DMS 273 (cell line): ENCODE results near the gene ZBED5.

Source experiments
- DNase-seq: peaks from one replicate; lab custom pipeline; 2025; ENCODE audit not compliant: unreplicated experiment; lab: John Stamatoyannopoulos, UW

ZBED5 gene

GRCh38 chr11:10881892-10882291 is 24.0 kb upstream of the ZBED5 start:
- DNase-seq: no peak

DNA sequence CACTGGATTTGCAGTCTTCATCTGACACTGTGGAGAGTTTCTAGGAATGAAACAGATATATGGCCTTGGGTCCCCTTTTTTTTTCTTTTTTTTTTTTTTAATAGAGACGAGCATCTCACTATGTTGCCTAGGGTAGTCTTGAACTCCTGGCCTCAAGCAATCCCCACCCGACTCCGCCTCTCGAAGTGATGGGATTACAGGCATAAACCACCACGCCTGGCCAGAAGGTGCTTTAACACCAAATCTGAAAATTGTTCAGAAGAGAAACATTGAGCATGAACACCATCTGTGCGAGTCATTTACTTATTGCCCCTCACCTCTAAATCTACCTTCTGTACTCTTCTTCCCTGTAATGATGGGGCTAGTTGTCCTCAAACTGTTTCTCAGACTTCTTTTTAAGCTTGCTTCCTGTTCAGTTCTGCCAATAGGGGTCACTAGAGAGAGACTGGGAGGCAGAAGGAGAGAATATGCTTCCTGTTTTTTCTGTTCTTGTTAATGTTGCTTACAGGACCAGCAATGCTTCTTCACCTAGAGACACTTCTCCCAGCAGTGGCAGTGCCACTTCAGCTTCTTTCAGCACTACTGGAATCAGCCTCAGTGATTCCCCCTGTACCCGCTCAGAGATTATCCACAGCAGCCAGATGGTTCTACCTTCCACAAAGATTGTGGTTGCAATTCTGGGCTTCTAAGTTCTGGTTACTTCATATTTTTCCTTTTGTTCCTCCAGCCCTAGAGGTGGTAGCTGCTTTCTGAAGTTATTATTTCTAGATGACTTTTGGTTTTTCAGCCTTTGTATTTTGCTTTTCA is 20.8 kb upstream of the ZBED5 start:
- DNase-seq: peak; percentile 78

DNA sequence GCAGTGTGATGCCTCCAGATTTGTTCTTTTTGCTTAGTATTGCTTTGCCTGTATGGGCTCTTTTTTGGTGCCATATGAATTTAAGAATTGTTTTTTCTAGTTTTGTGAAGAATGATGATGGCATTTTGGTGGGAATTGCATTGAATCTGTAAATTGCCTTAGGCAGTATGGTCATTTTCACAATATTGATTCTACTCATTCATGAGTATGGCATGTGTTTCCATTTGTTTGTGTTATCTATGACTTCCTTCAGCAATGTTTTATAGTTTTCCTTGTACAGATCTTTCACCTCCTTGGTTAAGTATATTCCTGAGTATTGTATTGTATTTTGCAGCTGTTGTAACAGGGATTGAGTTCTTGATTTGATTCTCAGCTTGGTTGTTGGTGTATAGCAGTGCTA is 18.3 kb upstream of the ZBED5 start:
- DNase-seq: no peak

DNA sequence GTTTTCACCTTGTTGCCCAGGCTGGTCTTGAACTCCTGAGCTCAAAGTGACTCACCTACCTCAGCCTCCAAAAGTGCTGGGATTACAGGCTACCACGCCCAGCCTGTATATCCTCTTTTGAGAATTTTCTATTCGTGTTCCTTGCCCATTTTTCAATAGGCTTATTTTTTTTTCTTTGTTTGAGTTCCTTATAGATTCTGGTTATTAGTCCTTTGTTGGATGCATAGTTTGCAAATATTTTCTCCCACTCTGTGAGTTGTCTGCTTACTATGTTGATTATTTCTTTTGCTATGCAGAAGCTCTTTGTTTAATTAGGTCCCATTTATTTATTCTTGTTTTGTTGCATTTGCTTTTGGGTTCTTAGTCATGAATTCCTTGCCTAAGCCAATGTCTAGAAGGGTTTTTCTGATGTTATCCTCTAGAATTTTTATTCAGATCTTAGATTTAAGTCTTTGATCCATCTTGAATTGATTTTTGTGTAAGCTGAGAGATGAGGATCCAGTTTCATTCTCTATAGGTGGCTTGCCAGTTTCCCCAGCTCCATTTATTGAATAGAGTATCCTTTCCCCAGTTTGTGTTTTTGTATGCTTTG is 17.7 kb upstream of the ZBED5 start:
- no peak for DNase-seq

GRCh38 chr11:10872097-10872496 is 14.2 kb upstream of the ZBED5 start:
- DNase-seq: no peak

- no peak for DNase-seq
These were observed 10.5 kb upstream of the ZBED5 start for GRCh38 chr11:10868352-10868751.

DNA sequence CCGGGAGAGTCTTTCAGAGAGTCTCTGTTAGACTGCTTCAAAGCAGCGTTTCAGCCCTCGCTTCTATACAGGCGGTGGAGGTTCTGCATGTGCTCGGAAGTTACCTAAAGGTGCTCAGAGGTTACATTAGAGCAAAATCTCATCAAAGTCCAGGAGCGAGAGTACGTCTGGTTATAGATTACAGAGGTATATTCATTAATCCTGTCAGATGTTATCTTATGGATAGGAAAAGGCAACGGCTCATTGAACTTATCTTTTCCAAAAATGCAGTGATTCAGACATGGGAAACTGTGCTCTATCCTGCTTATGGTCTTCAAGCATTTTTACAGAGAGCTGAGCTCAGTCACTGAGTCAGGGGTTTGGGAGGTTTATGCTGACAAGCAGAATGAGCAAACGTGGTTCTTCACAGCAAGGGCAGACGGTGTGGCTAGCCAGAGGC is 9.1 kb upstream of the ZBED5 start:
- peak; percentile 42 for DNase-seq

GRCh38 chr11:10865837-10866270 is 8.0 kb upstream of the ZBED5 start:
- DNase-seq: no peak

GRCh38 chr11:10864688-10865087 is 6.8 kb upstream of the ZBED5 start:
- DNase-seq: no peak

DNA sequence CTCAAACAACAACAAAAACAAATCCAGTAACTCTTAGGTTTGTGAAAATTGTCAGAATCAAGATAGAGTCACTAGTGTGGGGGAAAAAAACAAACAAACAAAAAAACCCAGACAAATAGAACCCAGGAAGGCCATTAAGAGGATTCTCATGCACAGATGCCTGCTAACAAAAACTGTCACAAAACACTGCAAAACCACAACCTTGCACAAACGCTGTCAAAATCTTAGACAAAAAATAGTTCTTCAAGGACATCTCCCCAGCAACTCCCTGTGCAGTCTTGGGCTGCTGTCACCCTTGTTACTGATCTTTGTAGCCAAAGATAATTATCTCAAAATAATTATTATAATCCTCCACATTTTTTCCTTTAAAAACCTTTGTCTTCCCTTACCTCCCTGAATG is 4.6 kb upstream of the ZBED5 start:
- DNase-seq: no peak

DNA sequence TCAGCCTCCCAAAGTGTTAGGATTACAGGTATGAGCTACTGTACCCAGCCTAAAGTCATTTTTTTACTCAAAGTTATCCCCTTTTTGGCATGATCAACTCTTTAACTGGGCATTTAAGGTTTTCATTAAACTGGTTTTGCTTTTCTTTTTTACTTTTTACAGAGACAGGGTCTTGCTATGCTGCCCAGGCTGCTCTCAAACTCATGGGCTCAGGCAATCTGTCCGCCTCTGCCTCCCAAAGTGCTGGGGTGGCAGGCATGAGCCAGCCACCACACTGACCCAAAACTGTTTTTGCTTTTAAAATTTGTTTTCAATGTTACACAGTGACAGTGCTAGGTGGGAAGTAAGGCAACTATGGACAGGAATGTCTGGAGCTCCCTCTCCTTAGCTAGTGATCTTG is 3.9 kb upstream of the ZBED5 start:
- DNase-seq: no peak

- no peak for DNase-seq
These were observed 3.2 kb upstream of the ZBED5 start for GRCh38 chr11:10861047-10861446.

DNA sequence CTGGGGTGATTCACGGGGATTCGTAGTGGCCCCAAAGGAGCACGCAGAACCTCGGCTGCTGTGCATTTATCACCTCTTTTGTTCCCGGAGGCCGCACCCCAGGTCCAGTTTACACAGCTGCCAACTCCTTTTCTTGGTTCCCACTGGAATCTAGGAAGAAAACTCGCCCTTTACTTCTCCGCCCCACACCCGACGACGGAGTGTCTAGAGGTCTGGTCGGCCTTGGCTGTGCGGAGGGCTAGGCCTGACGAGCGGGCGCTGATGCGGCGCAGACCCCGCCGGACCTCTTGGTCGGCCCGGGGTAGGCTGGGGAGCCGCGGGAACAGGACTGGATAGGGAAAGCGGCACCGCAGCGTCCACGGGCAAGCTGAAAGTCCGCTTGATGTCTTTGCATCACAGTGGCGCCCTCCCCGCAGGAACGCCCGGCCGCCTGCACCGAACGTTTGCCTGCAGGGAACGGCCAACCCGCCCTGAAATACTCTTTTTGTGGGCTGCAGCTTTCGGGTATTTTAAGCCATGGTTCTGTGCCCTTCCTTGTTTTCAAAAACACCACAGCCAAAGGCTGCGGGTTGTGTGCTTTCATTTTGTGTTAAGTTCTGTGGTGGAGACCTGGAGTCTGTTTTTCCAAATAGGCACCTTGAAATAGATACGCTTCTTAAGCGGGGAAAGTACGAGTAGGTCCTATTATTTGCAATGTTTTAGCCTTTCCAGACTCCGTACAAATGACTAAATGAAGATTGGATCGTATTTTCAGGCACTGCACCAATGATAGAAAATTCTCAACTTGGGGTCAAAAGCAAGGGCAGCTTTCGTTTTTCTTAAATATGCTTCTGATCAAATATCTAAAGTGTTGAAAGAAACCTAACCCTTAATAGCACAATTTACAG is 829 bp upstream of the ZBED5 start:
- peak; percentile 79 for DNase-seq

DNA sequence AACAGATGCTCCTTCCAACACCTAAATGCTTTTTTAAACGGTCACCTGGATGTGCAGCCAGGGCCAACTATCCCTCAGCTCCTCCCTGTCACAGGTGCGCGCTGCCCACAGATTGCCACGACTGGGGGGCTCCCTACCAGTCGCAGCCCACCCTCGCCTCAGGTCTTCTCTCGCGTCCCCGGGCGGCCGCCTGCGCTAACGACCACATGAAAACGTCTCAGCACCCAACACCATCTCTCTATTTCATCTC is 469 bp downstream of the ZBED5 start:
- DNase-seq: no peak

GRCh38 chr11:10856689-10857458 is 979 bp downstream of the ZBED5 start:
- peak; percentile 45 for DNase-seq

DNA sequence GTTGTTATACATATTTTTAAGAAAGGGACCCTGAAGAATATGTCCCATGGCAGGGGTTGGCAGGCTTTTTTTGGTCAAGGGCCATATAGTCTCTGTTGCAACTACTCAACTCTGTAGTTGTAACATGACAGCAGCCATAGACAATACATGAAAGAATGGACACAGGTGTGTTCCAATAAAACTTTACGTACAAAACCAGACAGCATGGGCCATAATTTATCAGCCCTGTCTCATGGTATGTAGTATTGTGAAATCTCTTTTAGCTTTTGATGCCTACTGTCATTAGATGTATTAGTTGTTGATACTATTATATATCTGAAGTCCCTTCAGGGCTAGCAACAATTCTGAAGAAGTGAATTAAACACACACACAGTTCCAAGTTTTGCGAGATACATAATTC is 2.6 kb downstream of the ZBED5 start:
- DNase-seq: no peak

GRCh38 chr11:10847960-10848860 is 9.6 kb downstream of the ZBED5 start:
- no peak for DNase-seq

DNA sequence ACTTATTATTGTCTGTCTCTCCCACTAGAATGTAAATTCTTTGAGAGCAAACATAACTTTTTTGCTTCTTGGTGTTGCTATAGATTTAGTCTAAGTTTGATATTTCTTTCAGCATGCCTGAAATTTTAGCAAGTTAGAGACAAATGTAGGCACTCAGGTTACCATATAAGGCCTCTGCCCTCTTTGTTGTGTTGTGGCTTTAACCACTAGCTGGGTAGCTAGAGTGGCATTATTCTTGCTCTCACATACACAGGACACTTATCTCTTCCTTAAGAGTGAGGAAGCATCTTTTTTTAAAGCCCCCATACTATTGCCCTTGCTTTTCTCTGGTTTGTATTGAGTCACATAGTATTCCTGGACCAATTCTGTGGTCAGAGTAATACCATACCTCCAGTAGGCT is 11.2 kb downstream of the ZBED5 start:
- DNase-seq: no peak

DNA sequence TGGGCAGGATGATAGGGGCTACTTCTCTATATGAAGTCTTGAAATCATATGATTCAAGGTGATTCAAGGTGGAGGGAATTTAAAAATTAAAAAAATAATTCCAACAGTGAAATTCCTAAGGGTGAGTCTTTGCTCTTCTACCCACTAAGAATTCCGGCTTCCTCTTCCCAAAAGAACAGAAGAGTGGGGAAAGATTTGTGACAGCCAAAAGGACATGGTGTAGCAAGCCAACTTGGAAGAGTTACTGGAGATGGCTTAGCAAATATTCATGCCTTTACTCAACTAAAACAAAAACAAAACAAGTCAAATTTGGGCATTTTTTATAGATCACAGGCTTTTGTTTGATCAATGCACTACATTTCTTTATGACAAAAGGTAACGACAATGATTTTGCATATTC is 12.3 kb downstream of the ZBED5 start:
- DNase-seq: no peak

DNA sequence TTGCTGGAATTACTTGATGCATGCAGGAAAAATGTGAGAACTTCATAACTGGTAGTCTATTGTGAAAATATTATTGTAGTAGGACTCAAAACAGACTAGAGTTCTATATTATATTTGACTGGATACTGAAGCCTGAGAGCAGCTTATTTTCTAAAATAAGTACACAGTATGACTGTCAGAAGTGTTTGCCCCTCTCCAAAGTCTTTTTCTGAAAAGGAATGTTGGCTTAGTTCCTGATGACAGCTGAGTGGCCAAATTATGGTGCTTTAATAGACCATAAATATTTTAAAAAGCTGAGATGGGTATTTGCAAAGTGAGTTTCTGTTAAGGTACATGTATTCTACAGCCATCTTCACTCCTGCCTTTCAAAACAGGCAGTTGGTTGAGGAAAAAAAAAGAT is 13.1 kb downstream of the ZBED5 start:
- DNase-seq: no peak
